EL (cell line): Measurements from ENCODE around the gene NRF1.
"Not testable (repeated sequence)": the region's sequence is repeated elsewhere in the genome, so short reads cannot be mapped to it uniquely, and the experiment has no call there.

ENCODE experiments used
- DNase-seq: peaks from one replicate; pipeline ENCODE4 v3.0.0-alpha.2; 2016

NRF1 gene

DNA sequence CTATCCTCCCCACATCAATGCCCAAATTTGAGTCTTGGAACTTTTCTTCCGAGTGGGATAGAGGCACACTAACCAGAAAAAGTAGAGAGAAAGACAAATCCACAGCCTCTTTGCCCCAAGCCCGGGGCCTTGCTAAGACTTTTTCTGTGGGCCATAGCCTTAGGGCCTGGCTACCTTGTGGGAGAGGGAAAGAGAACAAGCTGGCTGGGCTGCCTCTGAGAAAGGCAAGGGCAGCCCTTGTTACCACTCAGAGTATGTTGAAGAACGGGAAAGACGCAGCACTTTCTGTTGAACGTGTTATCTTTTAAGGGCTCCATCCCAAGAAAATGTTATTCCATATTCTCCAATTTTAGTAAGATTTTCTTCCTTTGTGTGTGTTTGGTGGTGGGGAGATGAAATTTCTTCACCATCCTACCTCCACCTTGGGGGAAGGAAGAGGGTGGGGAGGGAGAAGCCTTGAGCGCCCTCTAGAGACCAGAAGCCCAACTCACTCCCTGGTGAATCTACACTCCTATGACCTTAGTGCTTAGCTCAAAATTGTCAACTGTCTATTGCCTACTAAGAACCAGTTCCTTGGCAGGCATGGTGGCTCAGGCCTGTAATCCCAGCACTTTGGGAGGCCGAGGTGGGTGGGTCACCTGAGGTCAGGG is 3.9 kb upstream of the NRF1 start:
- peak; percentile 37 for DNase-seq

DNA sequence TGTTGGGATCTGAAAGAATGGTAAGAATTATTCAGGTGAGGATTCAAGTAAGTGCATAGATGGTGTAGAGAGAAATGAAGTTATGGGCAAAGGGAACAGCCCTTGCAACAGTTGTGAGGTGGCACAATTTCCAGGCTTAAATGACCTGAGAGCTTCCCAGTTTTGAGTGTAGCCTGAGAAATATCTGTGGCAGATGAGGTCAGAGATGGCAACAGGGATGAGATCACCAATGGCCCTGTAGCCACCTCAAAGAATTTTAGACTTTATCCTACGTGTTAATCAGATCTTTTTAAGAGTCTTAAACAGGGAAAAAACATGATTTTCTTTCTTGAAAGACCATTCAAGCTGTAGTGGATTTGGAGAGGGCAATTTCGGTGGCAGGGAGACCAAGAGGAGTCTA is 1.9 kb upstream of the NRF1 start:
- DNase-seq: peak; percentile 51

DNA sequence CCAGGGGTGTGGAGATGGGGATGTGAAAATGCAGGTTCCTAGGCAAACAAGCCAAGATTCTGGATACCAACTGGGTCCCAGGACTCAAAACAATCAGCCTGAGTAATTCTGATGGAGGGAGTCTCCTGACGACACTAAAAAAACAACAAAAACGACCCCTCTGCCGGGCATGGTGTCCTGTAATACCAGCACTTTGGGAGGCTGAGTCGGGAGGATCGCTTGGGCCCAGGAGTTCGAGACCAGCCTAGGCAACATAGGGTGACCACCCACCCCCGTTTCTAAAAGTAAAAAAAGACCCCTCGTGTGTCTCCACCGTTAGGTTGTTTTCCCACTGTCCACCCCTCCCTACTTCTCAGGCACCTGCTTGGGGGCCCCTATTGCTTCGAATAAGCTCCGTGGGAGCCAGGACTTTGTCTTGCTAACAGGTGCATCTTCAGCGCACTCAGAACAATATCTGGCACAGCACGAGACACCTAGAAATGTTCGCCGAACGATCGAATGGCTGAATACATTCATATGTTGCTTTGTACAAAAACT is 743 bp upstream of the NRF1 start:
- DNase-seq: no peak

DNA sequence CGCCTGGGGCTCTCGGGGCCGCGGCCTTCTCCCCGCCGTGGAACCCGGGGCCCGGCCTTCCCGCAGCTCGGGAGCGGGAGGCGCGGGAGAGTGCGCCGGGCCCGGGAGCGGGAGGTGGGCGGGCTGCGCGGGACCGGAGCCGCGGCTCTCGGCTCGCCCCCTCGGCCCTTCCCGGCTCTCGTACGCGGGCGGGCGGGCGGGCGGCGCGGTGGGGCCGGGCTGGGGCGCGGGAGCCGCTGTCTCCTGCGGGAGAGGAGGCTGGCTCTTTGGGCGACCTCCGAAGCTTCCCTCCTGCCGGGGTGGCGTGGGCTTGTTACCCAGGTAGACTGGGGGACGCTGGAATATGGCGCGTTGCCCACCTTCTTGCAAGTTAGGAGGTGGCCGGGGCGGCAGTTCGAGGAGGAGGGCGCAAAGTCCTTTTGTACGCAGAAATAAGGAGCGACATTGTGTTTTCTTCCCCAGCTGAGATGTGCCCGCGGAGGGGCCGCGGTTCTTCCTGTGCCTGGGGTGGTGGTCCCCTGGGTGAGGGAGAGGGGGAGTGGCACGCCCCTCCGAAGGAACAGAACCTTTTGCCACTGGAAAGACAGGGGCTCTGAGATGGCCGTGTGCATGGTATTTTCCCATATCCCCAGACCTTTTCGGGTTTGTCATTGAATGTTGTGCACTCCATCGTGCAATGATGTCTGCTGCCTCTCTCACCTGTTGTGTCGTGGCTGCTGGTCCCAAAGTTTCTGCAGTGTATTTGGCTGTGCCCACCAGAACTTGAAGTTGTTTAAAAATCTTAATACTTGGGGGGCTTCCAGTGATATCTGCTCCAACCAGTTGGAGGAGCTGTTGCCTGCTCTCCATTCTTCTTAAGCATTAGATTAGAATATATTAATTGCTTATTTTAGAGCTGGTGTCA is 844 bp downstream of the NRF1 start:
- DNase-seq: peak; percentile 32

DNA sequence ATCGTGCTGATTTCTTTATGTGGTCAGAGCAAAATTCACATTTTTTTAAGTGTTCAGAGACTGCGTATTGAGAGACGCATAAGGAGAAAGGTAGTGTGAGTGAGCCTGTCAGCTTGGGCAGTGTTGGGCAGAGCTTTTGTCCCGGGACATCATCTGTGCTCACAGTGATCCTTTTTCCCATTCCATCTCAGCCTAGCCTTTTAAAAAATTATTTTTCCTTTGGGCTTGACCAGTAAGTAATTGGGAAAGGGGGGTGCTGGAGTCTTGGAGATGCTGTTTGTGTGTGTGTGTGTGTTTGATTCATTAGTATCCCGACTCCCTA is 1.5 kb downstream of the NRF1 start:
- DNase-seq: no peak

DNA sequence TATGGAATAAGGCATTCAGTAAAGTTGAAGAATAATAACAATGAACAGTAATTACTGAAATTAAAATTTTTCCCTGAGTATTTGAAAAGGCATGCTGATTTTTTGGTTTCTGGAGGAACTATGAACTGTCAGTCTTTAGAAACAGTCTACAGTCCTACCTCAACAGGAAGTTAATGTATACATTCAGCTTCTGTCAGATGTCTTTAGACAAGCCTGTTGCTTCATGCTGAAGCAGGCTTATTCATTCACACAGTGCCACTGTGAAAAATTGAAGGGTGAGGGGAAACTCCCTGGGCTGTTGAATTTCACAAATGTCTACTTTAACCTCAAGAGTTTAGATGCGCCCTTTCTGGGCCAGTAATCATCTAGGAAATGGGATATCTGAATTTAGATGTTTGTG is 3.5 kb downstream of the NRF1 start:
- DNase-seq: no peak

DNA sequence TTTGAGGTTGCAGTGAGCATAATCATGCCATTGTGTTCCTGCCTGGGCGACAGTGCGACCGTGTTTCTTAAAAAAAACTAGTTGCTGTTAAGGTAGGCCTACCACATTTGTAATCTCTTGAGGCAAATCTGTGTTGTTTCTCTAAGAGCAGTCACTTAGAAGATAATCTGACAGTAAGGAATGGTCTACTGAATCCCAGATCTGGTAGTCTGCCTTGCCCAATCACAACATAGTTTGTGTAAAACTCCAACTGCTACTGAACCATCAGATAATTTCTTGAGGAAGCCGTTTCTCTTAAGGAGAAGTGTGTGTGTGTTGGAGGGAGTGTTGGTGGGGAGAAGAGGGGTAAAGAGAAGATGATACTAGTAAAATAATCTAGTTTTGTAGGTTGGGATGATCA is 5.0 kb downstream of the NRF1 start:
- DNase-seq: no peak

DNA sequence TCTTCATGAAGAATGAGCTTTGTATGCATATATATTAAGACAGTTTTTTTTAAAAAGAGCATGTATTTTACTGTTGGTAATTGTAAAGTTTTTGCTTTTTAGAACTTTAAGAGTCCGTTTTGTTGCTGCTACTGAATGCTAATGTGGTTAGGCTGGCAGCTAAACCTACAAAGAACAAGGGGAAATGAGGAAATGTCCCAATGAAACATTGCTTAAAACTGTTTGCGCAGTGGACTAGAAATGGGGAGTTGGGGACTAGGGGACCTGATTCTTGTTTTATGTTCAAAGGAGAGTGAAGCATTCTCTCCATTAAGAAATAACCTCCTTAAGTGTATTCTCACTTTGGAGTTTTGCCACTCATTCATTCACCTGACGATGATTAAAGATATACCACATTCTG is 5.7 kb downstream of the NRF1 start:
- DNase-seq: no peak

DNA sequence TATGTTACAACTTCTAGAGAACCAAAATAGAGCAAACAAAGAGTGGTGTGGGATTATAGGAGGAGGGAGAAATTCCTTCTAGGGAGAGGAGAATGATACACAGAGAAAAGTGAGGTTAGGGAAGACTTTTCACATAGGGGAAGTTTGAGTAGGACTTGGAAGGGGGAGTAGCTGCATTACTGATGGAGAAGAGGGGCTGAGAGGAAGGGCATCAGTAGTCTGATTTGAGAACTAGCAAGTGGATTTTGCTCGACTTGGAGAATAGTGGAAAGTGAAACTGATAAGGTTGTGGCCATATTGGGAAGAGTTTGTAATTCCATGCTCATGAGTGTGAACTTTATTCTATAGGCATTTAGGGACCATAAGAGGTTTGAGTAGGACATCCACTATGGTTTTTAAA is 6.1 kb downstream of the NRF1 start:
- peak; percentile 13 for DNase-seq

DNA sequence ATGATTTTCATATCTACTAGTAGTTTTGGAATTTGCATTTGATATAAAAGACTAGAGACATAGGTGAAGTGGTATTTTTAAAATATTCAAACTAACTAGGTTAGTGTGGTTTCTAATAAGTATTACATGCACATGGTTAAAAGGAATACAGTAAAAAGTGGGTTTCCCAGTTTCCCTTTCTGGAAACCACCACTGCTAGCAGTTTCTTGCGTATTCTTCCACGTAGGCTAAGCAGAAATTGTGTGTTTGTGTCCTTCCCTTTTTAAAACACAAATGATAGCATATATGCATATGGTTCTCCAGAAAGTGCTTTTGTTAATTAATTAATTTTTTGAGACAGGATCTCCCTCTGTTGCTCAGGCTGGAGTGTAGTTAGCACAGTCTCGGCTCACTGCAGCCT is 15.4 kb downstream of the NRF1 start:
- DNase-seq: no peak

DNA sequence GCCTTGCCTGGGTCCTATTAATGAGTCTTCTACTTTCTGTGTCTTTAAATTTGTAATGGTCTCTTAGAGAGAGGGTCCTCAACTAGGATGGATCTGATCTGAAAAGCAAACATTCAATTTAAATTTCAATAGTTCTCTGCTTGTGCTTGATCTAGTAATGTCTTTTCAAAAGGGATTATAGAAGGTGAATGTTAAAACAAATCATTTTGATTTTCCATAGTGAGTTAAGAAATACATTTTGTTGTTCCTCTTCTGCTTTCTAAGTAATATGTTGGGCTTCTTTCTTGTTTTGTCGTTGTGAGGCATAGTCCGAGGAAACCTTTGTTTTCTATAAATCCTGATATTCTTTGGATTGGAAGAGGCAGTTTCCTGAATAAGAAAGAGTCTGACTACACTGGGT is 18.8 kb downstream of the NRF1 start:
- DNase-seq: no peak

DNA sequence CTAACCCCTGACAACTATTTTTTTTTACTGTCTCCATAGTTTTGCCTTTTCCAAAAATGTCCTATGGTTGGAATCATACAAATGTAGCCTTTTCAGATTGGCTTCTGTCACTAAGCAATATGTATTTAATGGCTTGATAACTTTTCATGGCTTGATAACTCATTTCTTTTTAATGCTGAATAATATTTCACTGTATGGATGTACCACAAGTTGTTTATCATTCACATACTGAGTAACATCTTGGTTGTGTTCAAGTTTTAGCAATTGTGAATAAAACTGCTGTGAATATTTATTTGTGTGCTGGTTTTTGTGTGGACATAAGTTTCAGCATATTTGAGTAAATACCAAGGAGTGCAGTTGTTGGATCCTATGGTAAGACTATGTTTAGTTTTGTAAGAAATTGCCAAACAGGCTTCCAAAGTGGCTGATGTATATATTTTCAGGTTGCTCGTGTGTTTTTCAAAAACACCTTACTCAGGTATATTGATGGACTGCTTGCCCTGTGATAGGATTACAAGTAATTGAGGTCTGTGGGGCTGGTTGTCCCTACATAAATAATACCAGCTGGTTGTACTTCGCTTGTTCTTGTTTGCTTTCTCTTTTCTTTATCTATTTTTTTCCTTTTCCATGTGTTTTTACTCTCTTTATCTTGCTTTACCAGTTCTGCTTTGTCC is 23.0 kb downstream of the NRF1 start:
- DNase-seq: no peak

DNA sequence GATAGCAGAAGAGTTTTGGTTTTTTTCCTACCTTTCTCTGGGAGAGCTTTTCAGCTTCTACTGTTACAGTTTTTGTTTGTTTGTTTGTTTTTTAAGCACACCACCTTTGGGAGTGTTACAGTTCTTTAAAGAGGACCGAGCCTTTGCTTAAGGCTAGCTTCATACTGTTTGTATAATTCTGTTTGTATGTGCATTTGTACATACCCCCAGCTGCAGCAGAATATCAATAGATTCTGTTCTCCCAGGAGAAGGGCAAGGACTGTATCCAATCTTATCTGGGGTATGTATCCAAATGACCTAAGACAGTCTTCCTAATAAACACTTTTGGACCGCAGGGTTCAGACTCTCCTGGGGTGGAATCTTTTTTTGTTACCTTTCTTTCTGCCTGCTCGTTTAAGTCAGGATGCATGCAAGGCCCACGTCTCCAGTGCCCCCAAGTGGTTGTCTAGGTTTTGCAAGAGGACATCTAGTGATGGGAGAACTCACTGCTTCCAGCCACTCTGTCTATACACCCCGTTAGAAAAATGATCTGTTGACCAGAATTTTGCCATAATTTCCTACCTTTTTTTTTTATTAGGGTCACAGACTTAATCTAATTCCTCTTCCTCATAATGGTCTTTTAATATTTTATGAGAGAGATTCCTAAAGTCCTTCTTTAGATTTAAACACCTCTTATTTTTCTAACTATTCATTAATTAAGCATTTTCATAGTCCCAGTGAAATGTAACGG is 23.9 kb downstream of the NRF1 start:
- peak; percentile 75 for DNase-seq

DNA sequence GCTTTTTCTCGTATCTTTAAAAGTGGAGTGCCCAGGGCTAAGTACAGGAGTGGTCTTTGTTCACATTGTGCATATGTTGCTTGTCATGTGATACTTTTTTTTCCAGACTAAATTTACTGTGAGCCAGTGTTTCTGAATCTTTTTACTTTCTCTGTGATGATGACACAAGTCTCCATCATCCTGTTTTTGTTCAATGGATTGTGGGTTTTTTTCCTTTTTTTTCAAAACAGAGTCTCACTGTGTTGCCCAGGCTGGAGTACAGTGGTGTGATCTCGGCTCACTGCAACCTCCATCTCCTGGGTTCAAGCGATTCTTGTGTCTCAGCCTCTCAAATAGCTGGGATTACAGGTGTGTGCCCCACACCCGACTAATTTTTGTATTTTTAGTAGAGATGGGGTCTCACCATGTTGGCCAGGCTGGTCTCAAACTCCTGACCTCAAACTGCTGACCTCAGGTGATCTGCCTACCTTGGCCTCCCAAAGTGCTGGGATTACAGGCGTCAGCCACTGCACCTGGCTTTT is 24.6 kb downstream of the NRF1 start:
- DNase-seq: not testable (repeated sequence)

DNA sequence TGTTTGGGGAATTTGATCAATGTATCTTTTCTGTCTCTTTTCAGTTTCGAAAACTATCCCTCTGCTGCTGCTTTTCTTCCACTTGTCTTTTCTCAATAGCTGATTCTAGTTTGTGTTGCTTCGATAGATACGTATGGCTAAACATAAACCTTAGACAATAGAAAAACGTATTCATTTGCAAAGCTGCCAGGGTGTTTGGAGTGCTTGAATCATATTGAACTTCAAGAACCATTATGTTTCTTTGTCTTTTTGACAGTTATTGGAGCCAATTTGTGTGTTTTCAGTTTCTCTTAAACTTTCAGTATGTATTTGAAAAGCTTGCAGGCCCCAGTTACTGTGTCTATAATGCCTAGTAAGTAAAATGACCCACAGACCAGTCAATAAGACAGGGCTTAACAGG is 25.1 kb downstream of the NRF1 start:
- DNase-seq: no peak

DNA sequence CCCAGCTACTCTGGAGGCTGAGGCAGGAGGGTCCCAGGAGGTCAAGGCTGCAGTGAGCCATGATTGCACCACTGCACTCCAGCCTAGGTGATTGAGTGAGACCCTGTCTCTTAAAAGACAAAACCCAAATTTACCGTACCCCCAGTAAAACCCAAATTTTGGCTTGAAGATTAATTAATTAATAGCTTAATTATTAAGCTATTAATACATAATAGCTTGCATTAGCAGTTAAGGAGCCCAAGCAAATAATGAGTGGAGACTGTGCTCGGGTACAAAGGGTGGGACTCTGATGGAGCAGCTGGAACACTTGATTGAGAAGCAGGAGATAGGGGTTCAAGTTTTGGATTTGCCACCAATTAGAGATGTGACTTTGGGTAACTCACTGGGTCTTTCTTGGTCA is 28.9 kb downstream of the NRF1 start:
- no peak for DNase-seq

DNA sequence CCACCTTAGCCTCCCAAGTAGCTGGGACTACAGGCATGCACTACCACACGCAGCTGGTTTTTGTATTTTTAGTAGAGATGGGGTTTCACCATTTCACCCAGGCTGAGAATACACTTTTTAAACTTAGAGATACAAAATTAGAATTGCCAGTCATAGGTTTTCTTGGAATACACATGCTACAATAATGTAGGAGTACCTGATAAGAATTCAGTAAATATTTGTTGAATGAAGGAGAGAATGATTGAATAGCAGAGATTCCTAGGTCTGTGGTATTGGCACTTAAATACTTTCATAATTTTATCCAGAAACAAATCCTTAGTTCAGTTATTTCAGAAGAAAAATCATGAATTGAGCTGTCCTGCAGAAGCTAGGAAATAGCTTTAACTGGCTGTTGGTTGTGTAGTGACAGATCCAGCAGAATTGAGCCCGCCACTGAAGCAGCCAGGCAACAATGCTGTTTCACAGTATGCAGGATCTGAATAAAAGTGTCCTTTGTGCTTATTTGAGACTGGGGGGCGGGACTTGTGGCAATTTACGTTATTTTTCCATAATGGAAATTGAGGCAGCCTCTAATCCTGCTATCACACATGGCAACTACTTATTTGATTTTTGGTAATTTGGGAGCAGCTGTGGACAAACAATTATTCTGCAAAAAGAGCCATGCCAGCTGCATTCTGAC is 31.5 kb downstream of the NRF1 start:
- no peak for DNase-seq

DNA sequence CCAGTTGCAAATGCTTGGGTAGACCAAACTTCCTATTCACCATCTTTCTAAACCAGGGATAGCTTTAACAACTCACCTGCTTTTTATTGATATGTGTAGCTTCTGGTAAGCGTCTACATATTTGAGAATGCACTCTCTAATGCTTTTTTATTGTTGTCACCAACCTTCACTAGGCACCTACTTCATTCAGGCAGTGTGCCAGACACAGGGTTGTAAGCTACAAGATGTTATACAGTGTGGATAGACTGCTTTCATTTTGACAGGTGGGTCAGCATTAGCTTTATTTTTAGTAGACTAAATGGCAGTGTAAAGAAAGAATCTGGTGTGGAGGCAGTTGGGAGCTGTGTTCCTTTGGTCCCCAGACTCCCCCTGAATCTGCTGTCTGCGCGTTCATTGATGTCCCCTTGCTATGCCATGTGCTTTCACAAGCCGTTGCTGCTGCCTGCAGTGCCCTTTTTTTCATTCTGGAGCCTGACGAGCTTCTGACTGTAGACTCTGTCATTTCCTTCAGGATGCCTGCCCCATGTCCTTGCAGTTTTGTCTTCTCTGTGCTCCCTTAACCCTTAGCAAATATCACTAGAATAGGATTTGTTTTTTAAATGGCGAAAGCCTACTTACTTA is 32.1 kb downstream of the NRF1 start:
- no peak for DNase-seq

DNA sequence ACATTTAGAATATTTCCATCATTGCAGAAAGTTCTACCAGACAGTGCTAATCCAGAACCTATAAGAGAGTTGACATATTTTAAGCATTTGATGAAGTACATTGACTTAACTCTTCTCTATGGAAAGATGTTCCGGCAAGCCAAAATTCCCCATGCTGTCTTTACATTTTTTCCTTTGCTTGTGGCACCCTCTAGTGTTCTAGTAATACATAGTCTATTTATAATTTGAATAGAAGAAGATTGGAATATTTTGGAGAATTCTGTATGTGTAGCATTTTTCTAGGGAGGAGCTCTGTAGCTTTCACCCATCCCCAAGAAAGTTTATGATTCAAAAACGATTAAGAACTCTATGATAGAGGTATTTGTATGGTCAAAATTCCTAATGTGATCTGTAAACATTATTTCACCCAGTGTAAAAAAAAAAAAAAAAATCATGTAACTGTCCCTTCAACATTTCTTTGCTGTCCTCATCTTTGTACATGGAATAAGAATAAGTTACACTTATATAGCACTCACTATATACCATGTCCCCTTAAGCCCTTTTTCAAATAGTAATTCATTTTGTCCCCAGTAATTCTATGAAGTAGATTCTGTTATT is 33.2 kb downstream of the NRF1 start:
- DNase-seq: peak; percentile 53

DNA sequence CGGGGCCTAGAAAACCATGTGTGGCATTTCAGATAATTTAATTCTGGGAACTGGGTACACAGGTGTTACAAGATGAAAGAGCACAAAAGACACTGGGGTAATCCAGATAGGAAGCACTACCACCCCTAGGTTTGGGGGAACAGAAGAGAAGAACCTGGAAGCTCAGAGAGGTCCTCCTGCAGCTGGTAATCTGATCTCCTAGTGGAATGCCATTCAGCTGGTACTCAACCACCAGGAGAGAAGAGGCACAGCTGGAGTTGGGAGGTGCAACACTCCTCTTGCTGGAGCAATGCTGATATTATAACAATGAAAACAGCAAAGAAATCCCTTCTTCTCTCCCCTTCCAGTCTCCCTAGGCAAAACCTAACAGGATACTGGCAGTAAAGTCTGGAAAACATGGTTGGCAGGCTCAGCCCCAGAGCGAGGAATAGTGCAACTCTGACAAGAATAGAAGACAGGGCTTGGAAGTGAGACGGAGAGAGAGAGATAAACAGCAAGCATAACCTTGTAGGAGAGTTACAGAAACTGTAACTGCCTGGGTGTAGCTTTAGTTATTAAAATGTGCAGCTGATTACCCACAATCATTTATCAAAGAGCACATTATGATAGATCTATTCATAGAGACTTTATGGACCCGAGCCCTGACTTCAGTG is 35.0 kb downstream of the NRF1 start:
- DNase-seq: no peak
